ENCODE results near the gene CNKSR3. TPM values are rescaled to one million over a fixed set of nuclear protein-coding genes. Genes with fewer than 3 reads are reported as not detected.

CNKSR3 gene
- total and polyA plus RNA-seq, 2 of the 8 experiments (the other 6 are each of a cell fraction or from before 2014, with no cell fraction given): 1.2 to 6.2 TPM

DNA sequence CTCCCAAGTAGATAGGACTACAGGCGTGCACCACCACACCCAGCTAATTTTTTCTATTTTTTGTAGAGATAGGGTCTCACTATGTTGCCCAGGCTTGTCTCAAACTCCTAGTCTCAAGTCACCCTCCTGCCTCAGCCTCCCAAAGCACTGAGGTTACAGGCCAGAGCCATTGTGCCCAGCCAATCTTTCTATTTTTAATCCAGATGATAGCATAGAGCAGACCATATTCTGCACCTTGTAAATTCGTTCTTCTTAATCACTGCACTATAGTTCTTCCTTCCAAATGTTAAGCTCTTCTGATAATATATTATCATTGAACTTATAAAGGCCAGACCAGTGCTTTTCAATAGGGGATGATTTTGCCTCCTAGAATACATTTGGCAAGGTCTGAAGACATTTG is 24.0 kb upstream of the CNKSR3 start:
- WGBS, 2 experiments (ENCODE audit: extremely low coverage in 1 of 2, insufficient coverage in 1 of 2, insufficient read length in 1 of 2, insufficient replicate concordance in 2 of 2, low coverage in 1 of 2, low lambda C conversion rate in 2 of 2, missing lambda C conversion rate in 1 of 2): 75% methylated on average over 2 of the region's 2 CpGs; no CpG with 5 or more reads in 1 of the 2 experiments
- Histone ChIP-seq H3K14ac (ENCODE audit: insufficient read length) (no peak overlapping the region), H2AK5ac (ENCODE audit: low read depth, low read length) (no peak overlapping the region), H3K79me2 (ENCODE audit: control insufficient read depth in 1 of 2, insufficient read depth in 2 of 2, low read length in 2 of 2) (no peaks in the 10 kb centered on the region), H3K23me2 (ENCODE audit: low read depth, low read length) (no peaks in the 10 kb centered on the region), H3K4ac (replicated peaks; ENCODE audit: insufficient read length, low read depth, low read length) (no peak overlapping the region), H4K5ac (ENCODE audit: insufficient read length, low read depth, low read length) (no peak overlapping the region), H2BK12ac (ENCODE audit: low read depth, low read length) (no peak overlapping the region), H2AFZ (ENCODE audit: low read length) (no peak overlapping the region), H3K9ac (replicated peaks in 1 of 4; ENCODE audit: extremely low read depth in 1 of 4, low read depth in 3 of 4, low read length in 3 of 4) (no peak overlapping the region), H3K4me1 (replicated peaks in 1 of 4; ENCODE audit: control insufficient read depth in 3 of 4, insufficient read depth in 4 of 4, low read length in 3 of 4) (peaks cover 4 to 15% (median 13%) of the 10 kb centered on the region in 4 experiments), H2BK5ac (ENCODE audit: low read depth, low read length) (no peak overlapping the region), H3K4me3 (ENCODE audit: extremely low read depth in 1 of 4, insufficient read depth in 2 of 4, low read depth in 3 of 4, low read length in 4 of 4) (no peak overlapping the region), H3K4me2 (ENCODE audit: insufficient read depth in 1 of 2, low read depth in 2 of 2, low read length in 2 of 2) (no peak overlapping the region), H3K23ac (ENCODE audit: insufficient read length) (no peak overlapping the region), H3K27ac (ENCODE audit: low read depth, low read length) (no peak overlapping the region), H3K36me3 (ENCODE audit: control insufficient read depth in 2 of 4, insufficient read depth in 4 of 4, low read length in 3 of 4) (no peaks in the 10 kb centered on the region), H3K79me1 (ENCODE audit: low read depth, low read length) (no peaks in the 10 kb centered on the region), H2BK20ac (ENCODE audit: low read length) (no peak overlapping the region), H3K9me3 (ENCODE audit: insufficient read depth in 2 of 2, low read depth in 1 of 2, low read length in 1 of 2) (no peaks in the 10 kb centered on the region), H3K27me3 (replicated peaks in 1 of 4; ENCODE audit: control insufficient read depth in 3 of 4, extremely low read depth in 1 of 4, insufficient read depth in 3 of 4, low read length in 3 of 4) (no peaks in the 10 kb centered on the region; a peak in 1 of 7 replicates), H3K18ac (ENCODE audit: extremely low read depth, low read length) (no peak overlapping the region), H3K56ac (replicated peaks; ENCODE audit: insufficient read length, low read depth, low read length) (no peak overlapping the region), H4K8ac (ENCODE audit: extremely low read depth, insufficient read depth, low read length) (no peak overlapping the region), H2BK15ac (ENCODE audit: low read length) (no peak overlapping the region), H4K91ac (replicated peaks; ENCODE audit: insufficient read length, low read length) (no peak overlapping the region), H2BK120ac (replicated peaks; ENCODE audit: low read depth, low read length) (no peak overlapping the region), H4K20me1 (replicated peaks in 1 of 2; ENCODE audit: control insufficient read depth in 1 of 2, insufficient read depth in 2 of 2, low read length in 2 of 2) (no peaks in the 10 kb centered on the region)
- ChIA-PET CTCF (ENCODE audit: partially characterized antibody) (no interaction called here), POLR2A (ENCODE audit: partially characterized antibody) (no interaction called here)
- FAIRE-seq (no peak), DNase-seq (ENCODE audit: low read depth in 1 of 2, low spot score in 2 of 2) (no peak)
- no peak for TF ChIP-seq BCL11A (IDR thresholded peaks at IDR 0.05; ENCODE audit: low read depth in 2 of 2, low read length in 2 of 2)
- no peak for TF ChIP-seq SP2 (IDR thresholded peaks at IDR 0.05; ENCODE audit: low read length)
- no peak for TF ChIP-seq POU5F1 (IDR thresholded peaks at IDR 0.05; ENCODE audit: low read depth, low read length)
- no peak for TF ChIP-seq KDM4A (IDR thresholded peaks at IDR 0.05; ENCODE audit: low read depth, low read length, severe bottlenecking)
- TF ChIP-seq TCF12 (IDR thresholded peaks at IDR 0.05; ENCODE audit: low read depth, low read length): no peak
- no peak for TF ChIP-seq BACH1 (IDR thresholded peaks at IDR 0.05; ENCODE audit: low read length)
- no peak for TF ChIP-seq HDAC6 (IDR thresholded peaks at IDR 0.05; ENCODE audit: low read depth, low read length)
- no peak for TF ChIP-seq EZH2 (IDR thresholded peaks at IDR 0.05; ENCODE audit: low read depth, low read length, severe bottlenecking)
- no peak for TF ChIP-seq ASH2L (IDR thresholded peaks at IDR 0.05; ENCODE audit: low read length)
- TF ChIP-seq KDM5A (IDR thresholded peaks at IDR 0.05; ENCODE audit: low read length): no peak
